Dermis microvascular lymphatic vessel endothelial cell (primary cell): Measurements from ENCODE around the gene MAD2L1BP. TPM values are rescaled to one million over a fixed set of nuclear protein-coding genes. Genes with fewer than 3 reads are reported as not detected.
A peak's percentile ranks its signal among the peaks of the same experiment; 100 is the strongest.
"Not testable (repeated sequence)": the region's sequence is repeated elsewhere in the genome, so short reads cannot be mapped to it uniquely, and the experiment has no call there.

Experiments used
- DNase-seq, 2 donors: peaks; one replicate each; pipeline versions ENCODE4 v3.0.0 to v3.0.0-alpha.2; 2010; ENCODE audit warnings: low read depth in 2 of 2
- total RNA-seq: library from RNA; depleted of rRNA; stranded (reverse); fragments of >200 nt; gene quantifications from 2 replicates; pipeline ENCODE4 v1.2.1, GENCODE V29; 2014

The MAD2L1BP gene, protein sequence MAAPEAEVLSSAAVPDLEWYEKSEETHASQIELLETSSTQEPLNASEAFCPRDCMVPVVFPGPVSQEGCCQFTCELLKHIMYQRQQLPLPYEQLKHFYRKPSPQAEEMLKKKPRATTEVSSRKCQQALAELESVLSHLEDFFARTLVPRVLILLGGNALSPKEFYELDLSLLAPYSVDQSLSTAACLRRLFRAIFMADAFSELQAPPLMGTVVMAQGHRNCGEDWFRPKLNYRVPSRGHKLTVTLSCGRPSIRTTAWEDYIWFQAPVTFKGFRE
- total RNA-seq, result 14.8 and 23.3 TPM in 2 replicates

DNA sequence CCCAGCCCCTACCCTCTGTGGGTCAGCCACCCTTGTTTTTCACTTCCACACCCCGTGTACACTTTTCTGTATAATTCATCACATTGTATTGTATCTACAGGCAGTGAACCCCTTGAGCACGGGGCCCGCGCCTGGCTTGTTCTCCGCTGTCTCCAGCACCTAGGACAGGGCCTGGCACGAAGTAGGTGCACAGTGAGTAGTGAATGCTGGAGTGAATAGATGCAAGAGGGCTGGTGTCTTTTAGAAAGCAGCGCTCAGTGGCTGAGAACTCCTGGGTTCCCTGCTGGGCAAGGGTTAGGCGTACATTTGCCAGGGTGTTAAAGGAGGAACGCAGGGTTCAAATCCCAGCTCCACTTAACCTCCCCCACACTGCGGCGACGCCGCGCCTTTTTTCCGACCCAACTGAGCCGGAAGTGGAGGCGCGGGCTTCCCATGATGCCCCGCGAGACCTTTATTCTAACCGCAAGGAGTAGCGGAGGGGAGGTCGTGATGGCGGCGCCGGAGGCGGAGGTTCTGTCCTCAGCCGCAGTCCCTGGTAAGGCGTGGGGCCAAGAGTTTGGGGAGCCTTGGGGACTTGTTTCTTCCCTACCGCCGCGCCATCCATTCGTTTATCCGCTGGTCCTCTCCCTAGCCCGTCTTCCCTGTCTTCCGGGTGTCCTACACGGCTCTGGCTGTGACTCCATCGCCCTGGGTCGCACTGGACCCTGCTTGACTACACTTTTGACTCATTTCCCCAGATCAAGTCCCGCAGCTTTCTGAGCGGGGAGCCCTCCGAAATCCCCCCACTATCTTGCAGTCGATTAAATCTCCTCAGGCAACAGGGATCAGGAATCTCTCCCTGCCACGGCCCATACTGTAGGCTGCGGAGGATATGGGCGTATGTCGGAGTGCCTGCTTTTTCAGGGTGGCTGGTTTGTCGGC, at the start of gene MAD2L1BP:
Gene MAD2L1BP (plus strand): TSS at position 454 of the 921 bp plus-strand sequence. CDS start 36 bp downstream, at position 490.
- peak; percentile 36 to 61 for DNase-seq

DNA sequence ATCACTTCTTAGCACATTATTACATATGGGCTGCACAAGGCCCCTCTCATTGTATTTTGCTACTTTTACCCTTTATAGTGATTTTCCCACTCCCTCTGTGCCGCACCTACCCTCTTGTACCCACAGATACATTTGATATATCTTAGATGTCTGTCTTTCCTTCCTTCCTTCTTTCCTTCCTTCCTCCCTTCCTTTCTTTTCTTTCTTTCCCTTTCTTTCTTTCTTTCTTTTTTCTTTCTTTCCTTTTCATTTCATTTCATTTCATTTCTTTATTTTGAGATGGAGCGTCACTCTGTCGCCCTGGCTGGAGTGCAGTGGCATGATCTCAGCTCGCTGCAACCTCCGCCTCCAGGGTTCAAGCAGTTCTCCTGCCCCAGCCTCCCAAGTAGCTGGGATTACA, 47.4 kb upstream of the MAD2L1BP start:
- no peak for DNase-seq

DNA sequence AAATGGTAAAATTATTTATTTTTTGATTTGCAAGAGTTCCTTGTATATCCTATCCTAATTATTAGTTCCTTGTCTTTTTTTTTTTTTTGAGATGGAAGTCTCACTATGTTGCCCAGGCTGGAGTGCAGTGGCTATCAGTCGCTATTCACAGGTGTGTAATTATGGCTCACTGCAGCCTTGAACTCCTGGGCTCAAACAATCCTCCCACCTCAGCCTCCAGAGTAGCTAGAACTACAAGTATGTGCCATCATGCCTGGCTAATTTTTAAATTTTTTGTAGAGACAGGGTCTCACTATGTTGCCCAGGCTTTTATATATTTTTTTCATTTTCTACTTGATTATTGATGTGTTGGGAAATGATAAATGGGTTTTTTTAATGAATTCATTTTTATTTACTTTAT, 46.1 kb upstream of the MAD2L1BP start:
- not testable (repeated sequence) for DNase-seq

DNA sequence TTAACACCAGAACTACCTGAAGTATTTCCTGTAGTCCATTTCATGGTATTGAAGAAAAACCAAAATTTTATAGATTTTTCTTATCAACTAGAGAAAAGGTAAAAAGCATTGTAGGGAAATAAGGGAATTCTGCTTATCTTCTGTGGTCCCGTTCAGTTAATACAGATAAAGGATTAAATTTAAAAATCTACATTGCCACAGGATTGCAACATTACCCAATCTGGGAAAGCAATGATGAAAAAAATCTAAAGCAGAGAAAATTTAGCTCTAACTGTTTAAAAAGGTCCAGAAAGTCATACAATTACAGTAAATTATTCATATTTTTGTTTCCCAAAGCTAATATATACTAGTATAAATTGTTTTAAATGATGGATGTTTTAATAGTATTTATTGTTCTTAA, 41.7 kb upstream of the MAD2L1BP start:
- no peak for DNase-seq

DNA sequence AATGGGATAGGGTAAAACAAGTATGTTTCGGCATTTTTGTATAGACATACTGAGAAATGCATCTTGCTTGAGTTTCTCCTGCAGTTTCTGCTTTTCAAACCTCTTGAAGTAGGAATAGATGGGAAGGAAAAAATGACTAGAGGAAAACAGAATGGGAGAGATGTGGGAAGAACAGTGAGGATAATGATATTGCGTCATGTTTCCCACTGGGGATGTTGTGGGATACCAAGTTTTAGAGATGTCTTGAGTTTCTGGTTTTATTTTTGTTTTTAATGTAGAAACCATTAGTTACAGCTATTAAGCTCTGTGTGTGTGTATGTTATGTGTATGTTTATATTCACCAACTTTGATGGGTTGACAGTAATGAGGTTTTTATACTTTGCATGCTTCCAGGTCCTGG, 35.0 kb upstream of the MAD2L1BP start:
- DNase-seq, result no peak

DNA sequence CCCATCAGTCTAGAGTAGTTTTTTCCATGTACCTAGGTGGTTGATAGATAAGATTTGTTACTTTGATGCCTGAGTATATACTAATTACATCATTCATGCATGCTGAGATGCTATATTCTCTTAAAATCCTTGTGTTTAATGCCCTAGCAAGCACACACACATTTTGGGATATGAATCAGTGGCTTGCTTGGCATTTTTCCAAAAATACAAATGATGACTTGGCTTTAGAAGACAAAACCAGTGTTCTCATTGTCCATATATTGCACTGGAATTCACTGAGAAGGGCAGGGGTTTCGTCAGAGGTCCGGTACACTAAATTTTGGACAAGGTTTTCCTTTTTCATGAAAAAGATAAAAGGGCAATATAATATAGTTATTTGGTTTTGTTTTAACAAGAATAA, 31.5 kb upstream of the MAD2L1BP start:
- peak; percentile 59 to 76 for DNase-seq

DNA sequence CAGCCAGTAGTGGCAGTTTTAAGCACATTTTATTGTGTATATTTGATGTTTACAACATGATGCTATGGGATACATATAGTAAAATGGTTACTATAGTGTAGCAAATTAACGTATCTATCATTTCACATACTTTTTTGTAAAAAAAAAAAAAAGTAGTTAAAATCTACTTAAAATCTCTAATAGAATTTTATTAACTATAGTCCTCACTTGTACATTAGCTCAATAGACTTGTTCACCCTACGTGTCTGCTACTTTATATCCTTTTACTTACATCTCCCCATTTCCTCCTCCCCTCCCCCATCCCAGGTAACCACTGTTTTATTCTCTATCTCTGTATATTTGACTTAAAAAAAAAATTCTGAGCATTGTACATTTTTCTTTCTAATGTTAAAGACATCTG, 29.6 kb upstream of the MAD2L1BP start:
- no peak for DNase-seq

DNA sequence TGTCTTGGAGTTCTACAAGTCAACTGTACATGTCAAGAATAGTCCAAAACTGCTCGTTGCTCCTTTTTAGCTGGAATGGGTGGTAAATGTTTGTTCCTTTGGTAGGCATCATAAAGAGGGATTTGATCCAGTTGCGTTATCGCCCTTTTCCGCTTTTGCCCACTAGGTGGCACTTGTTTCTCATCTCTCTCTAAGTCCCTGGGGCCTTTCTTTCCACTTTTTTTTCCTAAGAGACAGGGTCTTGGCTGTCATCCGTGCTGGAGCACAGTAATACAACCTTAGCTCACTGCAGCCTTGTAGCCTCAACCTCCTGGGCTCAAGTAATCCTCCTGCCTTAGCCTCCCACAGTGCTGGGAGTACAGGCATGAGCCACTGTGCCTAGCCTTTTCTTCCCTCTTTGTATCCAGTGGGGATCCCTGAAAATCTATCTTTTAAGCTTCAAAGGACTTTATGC, 27.3 kb upstream of the MAD2L1BP start:
- DNase-seq, result peak; percentile 70 to 85

DNA sequence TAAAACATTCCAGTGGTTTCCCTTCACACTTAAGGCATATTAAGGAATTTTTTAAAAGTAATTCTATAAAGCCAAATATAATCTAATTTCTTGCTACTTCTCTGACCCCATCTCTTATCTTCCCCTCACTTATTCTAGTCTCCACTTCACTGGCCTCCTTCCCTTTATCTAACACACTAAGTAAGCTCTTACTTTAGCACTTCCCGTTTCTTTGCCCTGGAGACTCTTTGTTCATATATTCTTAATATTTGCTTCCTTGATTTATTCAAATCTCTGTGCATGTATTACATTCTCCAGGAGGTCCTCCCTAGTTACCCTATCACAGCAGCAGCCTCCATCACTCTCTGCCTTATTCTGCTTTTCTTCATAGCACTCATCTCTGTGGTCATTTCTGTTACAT, 26.8 kb upstream of the MAD2L1BP start:
- DNase-seq, result no peak

DNA sequence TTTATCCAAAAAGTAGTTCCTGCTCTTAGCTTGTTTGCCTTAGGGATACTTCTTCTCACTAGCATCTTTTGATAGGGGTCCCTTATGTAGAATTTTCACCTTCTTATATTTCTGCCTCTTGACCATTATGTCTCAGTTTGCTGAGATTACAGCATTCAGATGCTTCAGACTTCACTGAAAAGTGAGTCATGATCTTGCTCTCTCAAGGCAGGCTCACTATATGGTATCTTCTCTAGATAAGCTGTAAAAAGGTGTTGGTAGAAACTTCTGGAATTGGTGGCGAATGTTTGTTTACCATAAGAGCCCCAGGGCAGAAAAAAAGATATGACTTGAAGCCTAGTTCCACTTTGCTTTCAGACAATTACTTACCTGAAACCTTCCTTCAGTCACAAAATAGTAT, 26.2 kb upstream of the MAD2L1BP start:
- no peak for DNase-seq

DNA sequence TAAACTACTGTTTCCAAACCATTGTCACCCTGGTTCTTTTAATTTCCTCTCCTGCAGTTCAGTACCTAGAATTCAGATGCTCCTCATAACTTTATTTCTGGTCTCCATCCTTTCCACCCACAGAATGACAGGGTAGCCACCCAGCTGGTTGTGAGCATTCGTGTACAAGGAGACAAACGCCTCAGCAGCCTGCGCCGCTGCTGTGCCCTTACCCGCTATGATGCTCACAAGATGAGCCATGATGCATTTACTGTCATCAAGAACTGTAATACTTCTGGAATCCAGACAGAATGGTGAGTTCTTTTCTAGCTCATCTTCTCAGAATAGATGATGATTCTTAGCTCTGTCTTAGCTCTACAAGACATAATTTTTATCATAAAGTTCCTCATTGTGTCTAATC, 25.2 kb upstream of the MAD2L1BP start:
- no peak for DNase-seq

DNA sequence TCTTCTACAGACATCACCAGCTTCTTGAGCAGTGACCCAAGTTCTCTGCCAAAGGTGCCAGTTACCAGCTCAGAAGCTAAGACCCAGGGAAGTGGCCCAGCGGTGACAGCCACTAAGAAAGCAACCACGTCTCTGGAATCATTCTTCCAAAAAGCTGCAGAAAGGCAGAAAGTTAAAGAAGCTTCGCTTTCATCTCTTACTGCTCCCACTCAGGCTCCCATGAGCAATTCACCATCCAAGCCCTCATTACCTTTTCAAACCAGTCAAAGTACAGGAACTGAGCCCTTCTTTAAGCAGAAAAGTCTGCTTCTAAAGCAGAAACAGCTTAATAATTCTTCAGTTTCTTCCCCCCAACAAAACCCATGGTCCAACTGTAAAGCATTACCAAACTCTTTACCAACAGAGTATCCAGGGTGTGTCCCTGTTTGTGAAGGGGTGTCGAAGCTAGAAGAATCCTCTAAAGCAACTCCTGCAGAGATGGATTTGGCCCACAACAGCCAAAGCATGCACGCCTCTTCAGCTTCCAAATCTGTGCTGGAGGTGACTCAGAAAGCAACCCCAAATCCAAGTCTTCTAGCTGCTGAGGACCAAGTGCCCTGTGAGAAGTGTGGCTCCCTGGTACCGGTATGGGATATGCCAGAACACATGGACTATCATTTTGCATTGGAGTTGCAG, 21.8 kb upstream of the MAD2L1BP start:
- DNase-seq, result no peak

DNA sequence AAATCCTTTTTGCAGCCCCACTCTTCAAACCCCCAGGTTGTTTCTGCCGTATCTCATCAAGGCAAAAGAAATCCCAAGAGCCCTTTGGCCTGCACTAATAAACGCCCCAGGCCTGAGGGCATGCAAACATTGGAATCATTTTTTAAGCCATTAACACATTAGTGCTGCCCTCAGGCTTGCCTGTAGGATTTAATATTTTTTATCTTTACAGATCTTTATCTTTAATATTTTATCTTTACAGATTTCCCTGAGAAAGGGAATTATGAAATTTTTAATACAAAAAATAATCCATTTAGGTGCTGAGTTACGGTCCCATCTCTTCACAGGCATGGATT, 21.3 kb upstream of the MAD2L1BP start:
- DNase-seq, result no peak

DNA sequence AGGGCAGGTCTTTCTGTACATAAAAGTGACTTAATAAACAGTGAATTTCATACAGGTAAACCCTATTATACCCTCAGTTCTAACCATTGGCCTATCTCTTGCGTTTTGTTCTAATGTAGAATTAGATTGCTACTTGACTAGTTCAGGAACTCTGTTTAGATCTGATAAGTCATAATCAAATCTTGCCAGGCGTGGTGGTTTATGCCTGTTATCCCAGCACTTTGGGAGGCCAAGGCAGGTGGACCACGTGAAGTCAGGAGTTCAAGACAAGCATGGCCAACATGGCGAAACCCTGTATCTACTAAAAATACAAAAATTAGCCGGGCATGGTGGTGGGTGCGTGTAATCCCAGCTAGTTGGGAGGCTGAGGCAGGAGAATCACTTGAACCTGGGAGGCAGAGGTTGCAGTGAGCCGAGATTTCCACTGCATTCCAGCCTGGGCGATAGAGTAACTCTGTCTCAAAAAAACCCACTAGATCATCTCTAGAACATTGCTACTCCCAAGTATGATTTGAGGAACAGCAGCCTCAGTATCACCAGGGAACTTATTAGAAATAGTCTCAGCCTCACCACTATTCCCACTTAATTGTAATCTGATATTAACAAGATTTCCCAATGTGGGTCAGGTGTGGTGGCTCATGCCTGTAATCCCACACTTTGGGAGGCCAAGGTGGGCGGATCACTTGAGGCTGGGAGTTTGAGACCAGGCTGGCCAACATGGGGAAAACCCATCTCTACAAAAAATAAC, 18.7 kb upstream of the MAD2L1BP start:
- no peak for DNase-seq

DNA sequence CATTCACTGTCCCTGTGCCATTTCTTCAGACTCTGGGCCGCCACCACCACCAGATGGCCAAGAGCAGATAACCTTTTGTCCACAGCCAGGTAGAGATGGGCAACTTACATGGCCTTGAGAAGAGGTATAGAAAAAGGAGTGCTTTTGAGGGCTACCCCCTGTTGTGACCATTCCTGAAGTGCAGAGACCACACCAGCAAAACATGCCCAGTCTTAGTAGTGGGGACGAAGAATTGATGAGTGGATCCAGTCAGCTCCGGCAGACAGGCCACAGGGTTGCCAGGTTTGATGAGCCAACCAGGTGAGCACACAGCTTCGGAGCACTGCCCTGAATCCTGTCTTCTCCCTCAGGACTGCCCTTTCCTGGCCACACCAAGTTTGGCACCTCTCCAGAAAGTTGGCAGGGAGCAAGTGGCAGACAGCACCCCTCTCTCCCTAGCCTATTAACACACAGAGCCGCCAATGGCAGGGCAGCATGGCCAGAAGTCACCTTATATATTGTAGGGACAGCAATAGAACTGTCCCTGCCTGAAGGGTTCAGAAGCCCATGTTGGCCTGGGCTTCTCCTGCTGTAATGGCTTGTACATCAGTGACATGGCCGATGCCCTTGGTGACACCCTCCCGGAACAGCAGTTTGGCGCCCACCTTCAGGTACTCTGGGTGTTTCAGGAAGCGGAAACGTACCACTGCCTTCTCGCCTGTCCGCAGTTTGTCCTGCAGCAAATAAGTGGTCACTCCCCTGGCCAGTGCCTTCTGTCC, 14.4 kb upstream of the MAD2L1BP start:
- DNase-seq, result no peak

DNA sequence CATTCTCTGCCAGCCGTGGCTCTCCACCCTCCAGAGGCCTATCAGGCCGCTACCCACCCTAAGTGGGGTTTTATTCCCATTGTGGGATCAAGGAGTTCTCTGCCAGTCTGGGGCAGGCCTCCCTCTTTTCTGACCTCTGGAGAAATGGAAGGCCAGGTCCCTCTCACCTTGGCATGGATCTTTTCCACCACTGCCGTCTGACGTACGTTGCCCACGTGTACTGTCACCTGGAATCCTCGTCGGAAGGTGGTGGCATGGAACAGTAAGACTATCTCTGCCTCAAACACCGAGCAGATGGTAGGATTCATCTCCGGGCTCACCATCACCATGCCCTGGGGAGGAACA, 13.8 kb upstream of the MAD2L1BP start:
- DNase-seq, result no peak

DNA sequence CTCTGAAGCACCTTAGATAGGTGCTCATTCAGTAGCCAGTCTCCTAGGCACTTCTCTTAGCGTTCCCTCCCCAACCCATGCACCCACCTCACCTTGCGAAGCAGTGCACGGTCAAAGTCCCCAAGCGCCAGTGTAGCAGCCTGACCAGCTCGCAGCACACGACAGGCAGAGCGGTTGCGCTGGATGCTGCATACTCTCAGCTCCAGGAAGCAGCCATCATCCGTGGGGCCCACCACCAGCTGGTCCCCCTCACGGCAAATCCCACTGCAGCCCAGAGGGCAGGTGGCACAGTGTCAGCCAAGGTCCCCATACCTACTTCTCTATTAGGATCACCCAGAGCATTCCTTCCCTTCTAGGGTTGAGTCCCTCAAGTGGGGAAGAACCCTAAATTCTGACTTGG, 13.1 kb upstream of the MAD2L1BP start:
- DNase-seq, result no peak

DNA sequence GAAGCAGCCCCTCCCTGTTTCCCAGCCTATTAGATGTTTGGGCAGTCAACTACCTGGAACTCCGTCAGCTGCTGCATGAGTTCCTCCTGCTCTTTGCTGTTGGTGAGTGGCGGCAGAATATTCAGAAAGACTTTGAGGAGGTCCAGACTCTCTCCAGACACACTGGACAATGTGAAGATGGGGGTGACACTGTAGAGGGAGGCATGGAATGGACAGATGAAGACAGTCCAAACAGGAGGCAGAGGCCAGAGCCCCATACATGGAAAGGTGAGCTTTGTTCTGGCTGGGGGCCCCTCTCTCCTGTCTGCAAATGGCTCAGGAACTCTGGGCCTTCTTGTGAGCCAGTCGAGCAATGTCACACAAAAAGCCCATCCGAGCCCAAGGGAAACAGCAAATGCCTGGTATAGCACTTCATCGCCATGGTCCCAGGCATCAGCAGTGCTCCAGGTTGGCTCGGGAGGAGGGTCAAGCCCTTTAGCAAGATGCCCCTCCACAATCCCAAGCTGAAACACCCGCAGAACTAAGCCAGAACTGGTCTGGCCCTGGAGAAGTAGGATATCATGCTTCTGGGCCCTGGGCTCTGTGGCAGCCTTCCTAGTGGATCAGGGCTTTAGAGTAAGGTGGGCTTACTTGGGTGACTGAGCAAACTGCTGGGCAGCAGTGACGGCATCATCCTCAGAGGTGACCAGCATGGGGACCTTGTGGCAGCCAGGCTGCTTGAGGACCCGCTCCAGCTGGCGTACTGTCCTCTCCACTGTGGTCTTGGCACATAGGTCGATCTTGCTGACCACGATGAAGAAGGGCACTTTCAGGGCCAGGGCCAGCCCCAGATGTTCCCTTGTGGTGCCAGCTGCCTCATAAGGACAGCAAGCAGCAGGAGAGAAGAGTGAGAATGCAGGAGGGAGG, 11.5 kb upstream of the MAD2L1BP start:
- DNase-seq, result no peak

DNA sequence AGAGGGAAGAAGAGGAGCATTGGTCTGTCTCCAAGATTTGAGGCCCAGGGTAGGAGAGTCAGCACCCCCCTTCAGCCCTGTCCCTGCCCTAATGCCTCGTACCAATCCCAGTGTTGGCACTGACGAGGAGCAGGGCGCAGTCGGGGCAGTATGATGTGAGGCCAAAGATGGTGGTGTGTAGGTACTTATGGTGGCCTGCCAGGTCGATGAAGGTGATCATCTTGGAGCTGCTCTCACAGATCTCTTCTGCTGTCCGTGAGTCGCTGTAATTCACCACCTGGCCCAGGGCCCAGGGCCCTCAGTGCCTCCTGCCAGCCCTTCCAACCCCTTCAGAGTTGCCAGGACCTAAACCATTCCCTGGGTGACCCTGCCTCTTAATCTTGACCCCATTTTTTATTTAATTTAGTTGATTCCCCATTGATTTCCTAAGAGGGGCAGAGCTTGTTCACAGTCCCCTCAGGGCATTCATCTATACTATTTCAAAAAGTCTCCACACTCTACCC, 10.8 kb upstream of the MAD2L1BP start:
- no peak for DNase-seq
